Stimulated activated CD4-positive, alpha-beta T cell treated with anti-CD3 and anti-CD28 coated beads, Interleukin-1b, Interleukin-23, amount 100 ng/mL, for 48 hours (primary cell): Measurements from ENCODE around the gene RANGRF.

Experiments used
- DNase-seq: peaks from one replicate; pipeline ENCODE4 v3.0.0-alpha.2; 2020

The RANGRF gene

DNA sequence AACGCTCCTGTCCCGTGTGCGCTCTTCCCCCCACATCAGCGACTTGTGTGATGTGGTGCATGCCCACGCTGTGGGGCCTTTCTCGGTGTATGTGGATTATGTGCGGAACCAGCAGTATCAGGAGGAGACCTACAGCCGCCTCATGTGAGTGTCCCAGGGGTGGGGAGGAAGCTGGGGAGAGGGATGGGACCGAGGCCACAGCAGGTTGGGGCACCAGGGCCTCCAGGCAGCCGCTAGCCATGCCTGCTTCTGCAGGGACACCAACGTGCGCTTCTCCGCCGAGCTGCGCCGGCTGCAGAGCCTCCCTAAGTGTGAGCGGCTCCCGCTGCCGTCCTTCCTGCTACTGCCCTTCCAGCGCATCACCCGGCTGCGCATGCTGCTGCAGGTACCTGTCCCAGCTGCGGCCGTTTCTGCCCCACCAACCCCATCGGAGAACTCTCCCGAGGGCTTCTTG, 27.3 kb downstream of the RANGRF start:
- no peak for DNase-seq

DNA sequence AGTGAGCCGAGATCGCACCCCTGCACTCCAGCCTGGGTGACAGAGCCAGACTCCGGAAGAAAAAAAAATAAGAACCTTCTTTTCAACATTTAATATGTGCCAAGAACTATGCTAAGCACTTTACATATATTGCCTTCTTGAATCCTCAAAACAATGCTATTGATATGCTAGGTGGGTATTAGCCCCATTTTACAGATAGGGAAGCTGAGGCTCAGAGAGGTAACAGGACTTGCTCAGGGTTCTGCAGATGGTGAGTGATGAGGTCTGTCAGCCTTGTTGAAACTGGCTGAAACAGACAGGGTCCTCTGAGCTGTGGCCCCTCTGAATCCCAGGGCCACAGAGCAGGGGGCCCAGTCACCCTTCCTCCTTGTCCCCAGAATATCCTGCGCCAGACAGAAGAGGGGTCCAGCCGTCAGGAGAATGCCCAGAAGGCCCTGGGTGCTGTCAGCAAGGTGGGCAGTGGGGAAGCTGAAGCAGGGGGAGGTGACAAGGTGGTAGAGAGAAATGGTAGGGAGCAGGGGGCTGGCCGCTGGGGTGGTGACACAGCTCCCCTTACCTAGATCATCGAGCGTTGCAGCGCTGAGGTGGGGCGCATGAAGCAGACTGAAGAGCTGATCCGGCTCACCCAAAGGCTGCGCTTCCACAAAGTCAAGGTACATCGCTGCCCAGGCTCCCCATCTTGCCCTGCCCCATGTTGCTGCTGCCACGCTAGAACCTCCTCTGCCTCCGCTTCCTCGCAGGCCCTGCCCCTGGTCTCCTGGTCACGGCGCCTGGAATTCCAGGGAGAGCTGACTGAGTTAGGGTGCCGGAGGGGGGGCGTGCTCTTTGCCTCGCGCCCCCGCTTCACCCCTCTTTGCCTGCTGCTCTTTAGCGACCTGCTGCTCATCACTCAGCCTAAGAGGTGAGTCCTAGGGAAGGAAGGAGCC, 29.8 kb downstream of the RANGRF start:
- no peak for DNase-seq

DNA sequence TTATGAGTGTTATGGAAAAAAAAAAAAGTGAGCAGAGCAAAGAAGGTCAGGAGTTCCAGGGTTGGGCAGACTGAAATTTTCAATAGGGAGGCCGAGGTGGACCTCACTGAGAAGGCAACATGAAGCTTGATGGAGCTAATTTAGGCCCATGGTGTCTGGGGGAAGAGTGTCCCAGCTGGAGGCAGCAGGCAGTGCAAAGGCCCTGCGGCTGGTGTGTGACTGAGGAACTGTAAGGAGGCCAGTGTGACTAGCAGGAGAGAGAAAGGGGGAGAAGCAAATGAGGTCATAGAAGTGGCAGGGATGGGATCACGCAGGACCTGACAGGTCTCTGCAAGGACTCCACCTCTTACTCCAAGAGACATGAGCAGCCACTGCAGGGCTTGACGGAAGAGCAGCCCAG, 31.8 kb downstream of the RANGRF start:
- no peak for DNase-seq

- no peak for DNase-seq
Measured at GRCh38 chr17:8320990-8321389, 32.5 kb downstream of the RANGRF start.

GRCh38 chr17:8322061-8322460, 33.6 kb downstream of the RANGRF start:
- no peak for DNase-seq

DNA sequence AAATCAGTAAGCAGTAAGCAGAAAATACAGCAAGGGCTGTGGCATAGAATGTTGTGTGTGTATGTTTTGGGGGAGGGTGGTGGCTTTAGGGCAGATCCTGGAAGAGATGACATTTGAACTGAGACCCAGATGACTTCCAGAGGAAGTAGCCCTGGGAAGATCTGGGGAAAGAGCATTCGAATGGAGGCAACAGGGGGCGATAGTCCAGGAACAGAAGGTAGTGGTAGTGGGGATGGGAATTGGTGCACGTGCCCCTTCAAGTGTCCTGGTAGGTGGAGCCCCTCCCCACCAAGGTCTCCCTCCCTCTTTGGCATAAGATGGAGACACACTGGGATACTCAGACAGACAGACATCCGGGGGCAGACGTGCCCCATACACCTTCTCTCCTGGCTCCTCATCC, 35.7 kb downstream of the RANGRF start:
- no peak for DNase-seq

- DNase-seq = no peak
Measured at GRCh38 chr17:8324923-8325322, 36.5 kb downstream of the RANGRF start.

DNA sequence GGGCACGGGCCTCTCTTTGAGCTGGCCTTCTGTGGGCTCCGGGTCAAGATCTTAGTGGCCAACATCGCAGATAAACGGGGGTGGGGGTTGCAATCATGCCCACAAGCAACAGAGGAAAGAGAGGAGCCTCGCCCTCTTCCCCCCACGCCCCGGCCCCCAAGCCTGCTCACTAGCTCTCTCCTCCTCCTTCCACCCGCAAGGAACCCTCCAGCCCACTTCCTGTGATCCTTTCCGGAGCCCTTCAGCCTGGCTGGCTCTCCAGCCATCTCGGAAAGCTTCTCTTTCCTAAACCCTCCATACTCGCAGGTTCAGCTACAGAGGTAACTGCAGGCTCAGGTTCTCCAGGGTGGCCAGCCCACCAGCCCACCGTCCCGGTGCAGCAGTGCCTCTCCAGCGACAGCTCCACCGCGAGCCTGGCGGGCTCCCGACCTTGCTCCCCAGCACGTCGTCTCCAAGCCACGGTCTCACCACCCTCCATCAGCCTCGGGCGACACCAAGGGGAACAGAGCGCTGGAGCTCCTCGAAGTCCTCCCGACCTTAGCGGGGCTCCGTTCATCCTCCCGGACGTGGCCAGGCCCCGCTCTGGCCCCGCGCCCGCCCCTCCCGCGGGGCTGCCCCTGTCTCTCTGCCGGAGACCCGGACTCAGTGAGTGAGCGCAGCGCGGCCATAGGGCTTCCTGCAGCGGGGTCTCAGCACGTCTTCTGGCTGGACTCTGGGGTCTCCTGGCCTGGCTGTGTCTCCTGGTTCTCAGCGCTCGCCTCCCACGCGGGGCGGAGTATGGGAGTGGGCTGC, 38.2 kb downstream of the RANGRF start:
- DNase-seq = peak; percentile 11

GRCh38 chr17:8327303-8327649, 38.8 kb downstream of the RANGRF start:
- no peak for DNase-seq

- no peak for DNase-seq
Measured at GRCh38 chr17:8332128-8332527, 43.7 kb downstream of the RANGRF start.

DNA sequence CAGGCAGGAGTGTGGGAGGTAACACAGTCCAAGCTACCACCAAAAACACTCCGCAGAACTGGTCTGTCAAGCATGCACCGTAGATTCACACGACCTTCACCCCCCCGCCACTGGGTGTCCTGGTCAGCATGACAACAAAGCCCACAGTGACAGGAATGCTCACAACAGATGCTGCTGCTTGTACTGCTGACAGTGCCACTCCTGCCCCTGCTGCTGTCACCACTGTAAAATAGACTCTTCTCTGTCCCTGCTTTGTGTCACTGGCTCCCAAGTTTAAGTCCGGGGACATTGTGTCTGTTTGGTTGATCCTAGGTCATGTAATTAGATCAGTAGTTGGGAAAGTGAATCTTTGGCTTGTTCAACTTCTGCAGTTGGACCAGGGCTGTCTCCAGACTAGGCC, 44.2 kb downstream of the RANGRF start:
- DNase-seq = no peak

DNA sequence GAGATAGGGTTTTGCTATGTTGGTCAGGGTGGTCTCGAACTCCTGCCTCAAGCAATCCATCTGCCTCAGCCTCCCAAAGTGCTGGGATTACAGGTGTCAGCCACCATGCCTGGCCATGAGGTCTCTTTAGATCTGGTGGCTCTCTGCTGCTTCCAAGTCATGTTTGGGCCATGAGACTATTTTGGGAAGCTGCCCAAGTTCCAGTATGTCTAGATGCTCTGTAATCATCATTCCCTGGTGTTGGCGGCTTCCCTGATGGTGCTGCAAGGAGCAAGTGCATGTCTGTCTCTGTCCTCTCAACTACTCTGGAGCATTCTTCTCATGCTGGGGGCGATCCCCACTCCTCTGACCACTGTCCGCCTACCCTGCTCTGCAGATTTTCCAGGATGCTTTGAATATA, 44.8 kb downstream of the RANGRF start:
- no peak for DNase-seq

GRCh38 chr17:8337802-8338752, 49.6 kb downstream of the RANGRF start:
- DNase-seq = no peak

GRCh38 chr17:8338753-8339140, 50.3 kb downstream of the RANGRF start:
- DNase-seq = no peak

DNA sequence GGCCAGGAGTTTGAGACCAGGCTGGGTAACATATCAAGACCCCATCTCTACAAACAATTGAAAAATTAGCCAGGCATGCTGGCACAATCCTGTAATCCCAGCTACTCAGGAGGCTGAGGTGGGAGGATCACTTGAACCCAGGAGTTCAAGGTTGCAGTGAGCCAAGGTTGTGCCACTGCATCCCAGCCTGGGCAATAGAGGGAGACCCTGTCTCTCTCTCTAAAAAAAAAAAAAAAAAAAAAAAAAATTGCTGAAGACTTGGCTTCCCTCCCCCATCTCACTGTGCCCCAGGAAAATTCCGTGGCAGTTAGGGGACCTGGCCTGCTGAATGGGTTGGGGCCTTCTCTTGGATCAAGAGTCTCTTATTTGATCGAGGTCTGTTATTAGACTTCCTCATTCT, 51.1 kb downstream of the RANGRF start, which contains the start of gene ODF4:
Gene ODF4, plus strand, starts transcription at position 301 of the 400 bp plus-strand sequence. CDS start 212 bp downstream, outside the sequence.
- DNase-seq = no peak
